ENCODE measurements around the gene NOL4L. TPM values are rescaled to one million over a fixed set of nuclear protein-coding genes. Genes with fewer than 3 reads are reported as not detected.

NOL4L gene
- total RNA-seq, 1 experiment from 2014 or later: 40.9 TPM

- H3K36me3 ChIP-seq (ENCODE audit: low read depth): no peaks in the 10 kb centered on the region
- no TSS peak for BruUV-seq (replicated peaks)
- H3K27me3 ChIP-seq (ENCODE audit: insufficient read depth, low read depth): no peaks in the 10 kb centered on the region
- TF ChIP-seq CTCF (conservative IDR thresholded peaks at IDR 0.05): no peak
- no peak for TF ChIP-seq EZH2 (IDR thresholded peaks at IDR 0.05; ENCODE audit: low read depth)
- H3K27ac ChIP-seq: no peak overlapping the region
- peaks cover 14% of the 10 kb centered on the region; the same call in 1 of the 2 replicates for H3F3A ChIP-seq (ENCODE audit: insufficient read depth, low read depth)
- intact Hi-C loops (cut with micrococcal nuclease; ENCODE audit: unreplicated experiment): no loop called here
- H4K20me1 ChIP-seq (ENCODE audit: insufficient read depth): peaks cover 15% of the 10 kb centered on the region
- CTCF ChIA-PET: no interaction called here
- no peaks in the 10 kb centered on the region for H3K79me2 ChIP-seq (ENCODE audit: low read depth)
- H3K4me3 ChIP-seq: no peak overlapping the region
- H3K9me2 ChIP-seq (ENCODE audit: insufficient read depth): no peaks in the 10 kb centered on the region
- H2AFZ ChIP-seq: no peak overlapping the region
- H3K9me3 ChIP-seq (ENCODE audit: insufficient read depth, low read depth): no peaks in the 10 kb centered on the region
- no peak overlapping the region for H3K4me2 ChIP-seq
- DNase-seq: no peak
- H3K4me1 ChIP-seq (replicated peaks; ENCODE audit: insufficient read depth): no peaks in the 10 kb centered on the region
- POLR2A ChIA-PET (ENCODE audit: unreplicated experiment): no interaction called here
Measured at GRCh38 chr20:32454164-32455145, 130.7 kb downstream of the NOL4L start.

- no TSS peak for BruUV-seq (replicated peaks)
- Histone ChIP-seq H3K4me3 (no peak overlapping the region), H3K4me2 (no peak overlapping the region), H3K9me2 (ENCODE audit: insufficient read depth) (no peaks in the 10 kb centered on the region), H3K36me3 (ENCODE audit: low read depth) (no peaks in the 10 kb centered on the region), H3F3A (ENCODE audit: insufficient read depth, low read depth) (peaks cover 14% of the 10 kb centered on the region; the same call in 1 of the 2 replicates), H4K20me1 (ENCODE audit: insufficient read depth) (peaks cover 15% of the 10 kb centered on the region), H3K27ac (no peak overlapping the region), H3K79me2 (ENCODE audit: low read depth) (no peaks in the 10 kb centered on the region), H3K9me3 (ENCODE audit: insufficient read depth, low read depth) (no peaks in the 10 kb centered on the region), H3K27me3 (ENCODE audit: insufficient read depth, low read depth) (no peaks in the 10 kb centered on the region), H3K4me1 (replicated peaks; ENCODE audit: insufficient read depth) (no peaks in the 10 kb centered on the region), H2AFZ (no peak overlapping the region)
- POLR2A ChIA-PET (ENCODE audit: unreplicated experiment): no interaction called here
- intact Hi-C loops (cut with micrococcal nuclease; ENCODE audit: unreplicated experiment): no loop called here
- CTCF ChIA-PET: no interaction called here
- DNase-seq: no peak
- TF ChIP-seq CTCF (conservative IDR thresholded peaks at IDR 0.05) (no peak), EZH2 (IDR thresholded peaks at IDR 0.05; ENCODE audit: low read depth) (no peak)
Measured at GRCh38 chr20:32453467-32454163, 131.5 kb downstream of the NOL4L start.

GRCh38 chr20:32452776-32453466 is 132.2 kb downstream of the NOL4L start:
- Histone ChIP-seq H3K36me3 (ENCODE audit: low read depth) (no peaks in the 10 kb centered on the region), H3K9me2 (ENCODE audit: insufficient read depth) (no peaks in the 10 kb centered on the region), H3K4me1 (replicated peaks; ENCODE audit: insufficient read depth) (no peaks in the 10 kb centered on the region), H3K79me2 (ENCODE audit: low read depth) (no peaks in the 10 kb centered on the region), H3K9me3 (ENCODE audit: insufficient read depth, low read depth) (no peaks in the 10 kb centered on the region), H2AFZ (no peak overlapping the region), H3K27me3 (ENCODE audit: insufficient read depth, low read depth) (no peaks in the 10 kb centered on the region), H3K4me3 (no peak overlapping the region), H3K27ac (no peak overlapping the region), H3F3A (ENCODE audit: insufficient read depth, low read depth) (peaks cover 14% of the 10 kb centered on the region; the same call in 1 of the 2 replicates), H3K4me2 (no peak overlapping the region), H4K20me1 (ENCODE audit: insufficient read depth) (peaks cover 11% of the 10 kb centered on the region)
- intact Hi-C loops (cut with micrococcal nuclease; ENCODE audit: unreplicated experiment): no loop called here
- no TSS peak for BruUV-seq (replicated peaks)
- ChIA-PET POLR2A (ENCODE audit: unreplicated experiment) (interaction anchor here (0.6 kb wide), 1 partner anchor 22 kb away, joined by 3 read pairs; no protein-coding TSS in a partner anchor), CTCF (no interaction called here)
- TF ChIP-seq EZH2 (IDR thresholded peaks at IDR 0.05; ENCODE audit: low read depth) (no peak), CTCF (conservative IDR thresholded peaks at IDR 0.05) (no peak)
- DNase-seq: no peak
